ENCODE measurements around the gene AKT1. TPM values are rescaled to one million over a fixed set of nuclear protein-coding genes. Genes with fewer than 3 reads are reported as not detected.
A peak's percentile ranks its signal among the peaks of the same experiment; 100 is the strongest.

Gene AKT1
- total RNA-seq, 2 experiments from 2014 or later, result 116 to 121 TPM

DNA sequence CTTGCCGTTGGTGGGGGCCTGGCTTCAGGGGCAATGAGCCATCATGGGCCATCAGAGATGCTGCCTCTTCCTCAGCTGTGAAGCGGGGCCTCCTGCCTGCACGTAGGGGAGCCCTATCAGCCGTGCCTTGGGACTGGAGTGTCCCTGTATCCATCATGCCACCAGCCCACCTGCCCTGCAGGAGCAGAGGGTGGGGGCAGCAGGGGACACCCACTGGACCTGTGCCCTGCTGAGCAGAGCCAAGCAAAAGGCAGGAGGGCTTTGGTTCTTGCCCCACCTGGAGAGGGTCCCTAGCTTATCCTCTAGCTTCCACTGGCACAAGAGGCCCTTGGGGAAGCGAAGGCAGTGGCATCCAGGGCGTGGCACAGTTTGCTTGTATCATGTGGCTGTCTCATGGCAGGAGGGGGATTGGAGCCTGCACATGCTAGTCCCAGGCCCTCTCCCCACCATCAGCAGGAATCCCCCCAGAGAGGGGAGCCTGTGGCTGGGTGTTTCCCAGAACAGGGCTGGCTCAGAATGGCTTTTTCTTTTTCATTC lies 61.4 kb downstream of the AKT1 start:
- no peaks in the 10 kb centered on the region for H3K27me3 Mint-ChIP-seq
- no peaks in the 10 kb centered on the region for H3K4me1 Mint-ChIP-seq (ENCODE audit: low read depth)
- intact Hi-C loops (cut with micrococcal nuclease), result no loop called here
- ChIA-PET CTCF (interaction anchor here (1.8 kb wide), 1 partner anchor 20 kb away, joined by 5 read pairs; no protein-coding TSS in a partner anchor), POLR2A (no interaction called here)
- H3K4me3 Mint-ChIP-seq, result no peak overlapping the region
- ATAC-seq, result no peak
- TF ChIP-seq, protein P1, sequence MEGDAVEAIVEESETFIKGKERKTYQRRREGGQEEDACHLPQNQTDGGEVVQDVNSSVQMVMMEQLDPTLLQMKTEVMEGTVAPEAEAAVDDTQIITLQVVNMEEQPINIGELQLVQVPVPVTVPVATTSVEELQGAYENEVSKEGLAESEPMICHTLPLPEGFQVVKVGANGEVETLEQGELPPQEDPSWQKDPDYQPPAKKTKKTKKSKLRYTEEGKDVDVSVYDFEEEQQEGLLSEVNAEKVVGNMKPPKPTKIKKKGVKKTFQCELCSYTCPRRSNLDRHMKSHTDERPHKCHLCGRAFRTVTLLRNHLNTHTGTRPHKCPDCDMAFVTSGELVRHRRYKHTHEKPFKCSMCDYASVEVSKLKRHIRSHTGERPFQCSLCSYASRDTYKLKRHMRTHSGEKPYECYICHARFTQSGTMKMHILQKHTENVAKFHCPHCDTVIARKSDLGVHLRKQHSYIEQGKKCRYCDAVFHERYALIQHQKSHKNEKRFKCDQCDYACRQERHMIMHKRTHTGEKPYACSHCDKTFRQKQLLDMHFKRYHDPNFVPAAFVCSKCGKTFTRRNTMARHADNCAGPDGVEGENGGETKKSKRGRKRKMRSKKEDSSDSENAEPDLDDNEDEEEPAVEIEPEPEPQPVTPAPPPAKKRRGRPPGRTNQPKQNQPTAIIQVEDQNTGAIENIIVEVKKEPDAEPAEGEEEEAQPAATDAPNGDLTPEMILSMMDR (IDR thresholded peaks at IDR 0.05), result no peak
- DNase-seq, result no peak
- no peaks in the 10 kb centered on the region for H3K9me3 Mint-ChIP-seq
- H3K36me3 Mint-ChIP-seq (ENCODE audit: low read depth), result no peaks in the 10 kb centered on the region
- no peak overlapping the region for H3K27ac Mint-ChIP-seq

DNA sequence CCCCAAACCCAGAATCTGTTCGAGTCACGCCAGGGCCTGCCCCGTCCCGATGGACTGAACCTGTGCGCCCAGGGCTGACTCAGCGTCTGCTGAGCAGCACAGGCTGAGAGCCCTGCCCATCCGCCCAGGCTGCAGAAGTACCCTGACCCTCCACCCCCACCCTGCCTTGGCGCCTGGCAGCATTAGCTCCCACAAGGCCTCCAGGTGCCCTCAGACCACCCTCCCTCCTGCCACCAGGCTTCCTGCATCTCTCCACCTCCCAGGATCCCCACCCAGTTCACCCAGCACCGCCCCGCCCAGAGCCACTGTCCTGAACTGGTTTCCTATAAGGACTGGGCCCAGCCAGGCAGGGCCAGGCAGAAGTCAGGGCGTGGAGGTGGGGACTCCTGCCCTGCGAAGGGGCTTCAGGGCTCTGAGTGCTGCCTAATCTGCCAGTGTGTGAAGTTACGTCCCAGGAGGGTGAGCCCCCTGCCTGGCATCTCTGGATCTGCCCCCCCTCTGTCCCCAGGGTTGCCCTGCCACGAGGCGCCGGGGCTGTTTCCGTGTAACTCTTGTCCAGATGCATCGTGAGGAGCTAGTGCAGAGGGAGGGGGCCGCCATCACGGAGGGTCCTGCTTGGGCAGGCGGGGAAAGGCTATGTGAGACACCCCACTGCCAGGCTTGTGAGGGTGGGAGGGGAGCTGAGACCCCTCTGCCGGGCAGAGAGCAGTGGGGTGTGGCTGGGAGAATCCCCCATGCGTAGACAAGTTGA lies 62.4 kb downstream of the AKT1 start:
- ATAC-seq (no peak), DNase-seq (no peak)
- no peak overlapping the region for H3K4me3 Mint-ChIP-seq
- H3K27ac Mint-ChIP-seq, result no peak overlapping the region
- no peaks in the 10 kb centered on the region for H3K9me3 Mint-ChIP-seq
- CTCF ChIA-PET, result no interaction called here
- POLR2A ChIA-PET, result interaction anchor here (0.6 to 1.0 kb wide), 2 partner anchors 9 to 110 kb away, joined by 3 read pairs; no protein-coding TSS in a partner anchor
- no peaks in the 10 kb centered on the region for H3K36me3 Mint-ChIP-seq (ENCODE audit: low read depth)
- no peaks in the 10 kb centered on the region for H3K27me3 Mint-ChIP-seq
- intact Hi-C loops (cut with micrococcal nuclease), result no loop called here
- no peaks in the 10 kb centered on the region for H3K4me1 Mint-ChIP-seq (ENCODE audit: low read depth)
- TF ChIP-seq, protein P1 (IDR thresholded peaks at IDR 0.05), result no peak

DNA sequence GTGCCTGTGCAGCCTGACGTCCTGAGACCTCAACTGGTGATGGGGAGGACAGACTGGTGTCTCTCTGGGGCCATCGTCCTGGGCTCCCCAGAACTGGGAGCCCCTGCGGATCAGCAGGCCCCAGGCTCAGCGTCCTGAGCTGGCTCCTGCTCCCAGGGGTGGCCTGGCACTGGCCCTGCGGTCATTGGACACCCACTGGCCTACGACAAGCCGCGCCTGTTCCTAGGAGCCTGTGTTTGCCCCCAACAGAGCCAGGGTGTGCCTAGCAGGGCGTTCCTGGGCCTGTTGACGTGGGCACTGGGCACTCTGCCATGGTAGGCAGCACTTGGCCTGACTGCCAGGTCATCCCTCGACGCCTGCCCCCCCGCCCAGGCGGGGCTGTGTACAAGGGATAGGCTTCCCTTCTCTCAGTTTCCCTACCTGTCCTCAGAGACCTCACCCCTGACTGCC lies 63.2 kb downstream of the AKT1 start:
- no peak for DNase-seq
- TF ChIP-seq, protein P1 (IDR thresholded peaks at IDR 0.05), result no peak
- H3K4me1 Mint-ChIP-seq (ENCODE audit: low read depth), result no peaks in the 10 kb centered on the region
- no peak for ATAC-seq
- H3K36me3 Mint-ChIP-seq (ENCODE audit: low read depth), result no peaks in the 10 kb centered on the region
- H3K27me3 Mint-ChIP-seq, result no peaks in the 10 kb centered on the region
- ChIA-PET CTCF (no interaction called here), POLR2A (interaction anchor here (1.0 kb wide), 1 partner anchor 10 kb away, joined by 3 read pairs; no protein-coding TSS in a partner anchor)
- H3K27ac Mint-ChIP-seq, result no peak overlapping the region
- intact Hi-C loops (cut with micrococcal nuclease), result no loop called here
- H3K4me3 Mint-ChIP-seq, result no peak overlapping the region
- H3K9me3 Mint-ChIP-seq, result no peaks in the 10 kb centered on the region

DNA sequence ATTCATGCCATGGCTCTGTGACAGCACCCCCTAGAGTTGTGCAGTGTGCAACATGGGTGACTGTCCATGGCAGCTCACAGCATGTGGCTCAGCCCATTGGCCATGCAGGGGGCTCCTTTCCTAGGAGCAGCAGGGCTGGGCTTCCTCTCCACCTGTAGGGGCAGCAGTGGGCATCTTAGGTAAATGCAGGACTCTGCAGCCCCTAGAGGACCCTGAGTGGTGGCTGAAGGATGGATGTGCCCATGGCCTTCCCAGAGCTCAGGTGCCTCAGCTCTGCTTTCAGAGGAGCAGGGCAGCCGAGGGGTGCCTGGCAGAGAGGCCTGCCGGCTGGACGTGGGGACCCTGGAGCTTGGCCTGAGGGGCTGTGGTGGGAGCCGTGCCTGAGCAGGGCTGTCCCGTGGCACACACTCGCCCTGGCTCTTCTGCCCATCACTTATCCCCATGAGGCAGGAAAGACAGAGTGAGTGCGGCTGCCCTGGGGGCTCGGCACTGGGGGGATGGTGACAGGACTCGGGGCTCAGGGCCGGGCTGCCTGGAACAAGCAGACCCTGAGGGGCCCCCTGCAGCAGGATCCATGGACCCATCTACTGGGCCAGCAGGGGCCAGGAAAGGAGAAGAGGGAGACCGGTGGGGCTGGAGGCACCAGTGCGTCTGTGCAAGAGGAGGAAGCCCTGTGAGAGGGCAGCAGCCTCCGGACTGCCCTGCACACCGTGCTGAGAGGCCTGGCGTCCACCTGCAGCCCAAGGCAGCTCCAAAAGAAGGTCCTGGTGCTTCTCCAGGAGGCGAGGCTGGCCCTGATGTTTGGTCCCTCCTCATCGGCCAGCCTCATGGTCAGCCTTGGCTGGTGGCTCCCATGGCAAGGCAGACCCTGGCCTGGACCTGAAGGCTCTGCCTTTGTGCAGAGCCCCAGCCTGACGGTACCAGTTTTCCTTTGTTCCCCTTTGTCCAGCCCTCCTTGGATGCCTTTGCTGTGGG lies 63.9 kb downstream of the AKT1 start:
- no peaks in the 10 kb centered on the region for H3K27me3 Mint-ChIP-seq
- no peak overlapping the region for H3K27ac Mint-ChIP-seq
- TF ChIP-seq, protein P1 (IDR thresholded peaks at IDR 0.05), result no peak
- no peaks in the 10 kb centered on the region for H3K4me1 Mint-ChIP-seq (ENCODE audit: low read depth)
- ATAC-seq (peak; percentile 60), DNase-seq (peak; percentile 30)
- no peaks in the 10 kb centered on the region for H3K36me3 Mint-ChIP-seq (ENCODE audit: low read depth)
- POLR2A ChIA-PET, result interaction anchor here (1.0 kb wide), 1 partner anchor 11 kb away, joined by 3 read pairs; no protein-coding TSS in a partner anchor
- intact Hi-C loops (cut with micrococcal nuclease), result no loop called here
- no peak overlapping the region for H3K4me3 Mint-ChIP-seq
- H3K9me3 Mint-ChIP-seq, result no peaks in the 10 kb centered on the region
- CTCF ChIA-PET, result interaction anchor here (1.9 kb wide), 1 partner anchor 37 kb away, joined by 4 read pairs; no protein-coding TSS in a partner anchor
